Neural crest cell (in vitro differentiated cells): ENCODE results near the gene PCDH9. TPM values are rescaled to one million over a fixed set of nuclear protein-coding genes. Genes with fewer than 3 reads are reported as not detected.

Source experiments
- DNase-seq: peaks from one replicate; pipeline ENCODE4 v3.0.0; 2021; ENCODE audit warnings: low read depth, mixed read lengths, low spot score
- H3K27ac Mint-ChIP-seq: one replicate; pipeline ENCODE4 v1.8.0; 2021; ENCODE audit warnings: mild to moderate bottlenecking, mixed read lengths; ENCODE audit not compliant: unreplicated experiment
- H3K27me3 Mint-ChIP-seq: 2 replicates; pipeline ENCODE4 v1.8.0; 2021; ENCODE audit warnings: low read depth, mild to moderate bottlenecking, mixed read lengths
- H3K36me3 Mint-ChIP-seq: 2 replicates; pipeline ENCODE4 v1.8.0; 2021; ENCODE audit warnings: low read depth, mild to moderate bottlenecking, mixed read lengths
- H3K4me1 Mint-ChIP-seq: 2 replicates; pipeline ENCODE4 v1.8.0; 2021; ENCODE audit warnings: mixed read lengths
- H3K4me3 Mint-ChIP-seq: one replicate; pipeline ENCODE4 v1.8.0; 2021; ENCODE audit warnings: mild to moderate bottlenecking, mixed read lengths
- H3K9me3 Mint-ChIP-seq: 2 replicates; pipeline ENCODE4 v1.8.0; 2021; ENCODE audit warnings: mixed read lengths
- CTCF ChIP-seq: fragments of 200-600 bp; sonication (generic); conservative IDR thresholded peaks from 2 replicates; pipeline ENCODE4 v1.5.0; 2021; ENCODE audit warnings: antibody characterized with exemption, mild to moderate bottlenecking
- total RNA-seq: library from RNA; stranded (reverse); gene quantifications from 2 replicates; pipeline ENCODE4 v1.2.1, GENCODE V29; 2021

The PCDH9 gene
- total RNA-seq, 1 donor from 2014 or later: 6.3 TPM

- Mint-ChIP-seq H3K36me3 (no peaks in the 10 kb centered on the region), H3K4me1 (peaks cover 6% of the 10 kb centered on the region), H3K27ac (no peak overlapping the region), H3K9me3 (no peaks in the 10 kb centered on the region), H3K27me3 (no peaks in the 10 kb centered on the region), H3K4me3 (no peak overlapping the region)
- no peak for DNase-seq
- TF ChIP-seq CTCF: no peak
These were observed 767.9 kb downstream of the PCDH9 start for GRCh38 chr13:66462187-66462586.

- Mint-ChIP-seq H3K4me1 (peaks cover 6% of the 10 kb centered on the region), H3K36me3 (no peaks in the 10 kb centered on the region), H3K4me3 (no peak overlapping the region), H3K27me3 (no peaks in the 10 kb centered on the region), H3K27ac (no peak overlapping the region), H3K9me3 (no peaks in the 10 kb centered on the region)
- DNase-seq: no peak
- no peak for TF ChIP-seq CTCF
These were observed 769.1 kb downstream of the PCDH9 start for GRCh38 chr13:66461021-66461420.

GRCh38 chr13:66459634-66460033 is 770.5 kb downstream of the PCDH9 start:
- Mint-ChIP-seq H3K4me3 (no peak overlapping the region), H3K27ac (no peak overlapping the region), H3K4me1 (peaks cover 6% of the 10 kb centered on the region), H3K27me3 (no peaks in the 10 kb centered on the region), H3K9me3 (no peaks in the 10 kb centered on the region), H3K36me3 (no peaks in the 10 kb centered on the region)
- no peak for TF ChIP-seq CTCF
- no peak for DNase-seq

- no peak overlapping the region for H3K4me3 Mint-ChIP-seq
- H3K4me1 Mint-ChIP-seq: peaks cover 6% of the 10 kb centered on the region
- H3K27me3 Mint-ChIP-seq: no peaks in the 10 kb centered on the region
- no peaks in the 10 kb centered on the region for H3K36me3 Mint-ChIP-seq
- no peaks in the 10 kb centered on the region for H3K9me3 Mint-ChIP-seq
- no peak for TF ChIP-seq CTCF
- DNase-seq: no peak
- no peak overlapping the region for H3K27ac Mint-ChIP-seq
These were observed 771.0 kb downstream of the PCDH9 start for GRCh38 chr13:66459143-66459542.

- DNase-seq: no peak
- no peaks in the 10 kb centered on the region for H3K27me3 Mint-ChIP-seq
- no peak overlapping the region for H3K4me3 Mint-ChIP-seq
- H3K36me3 Mint-ChIP-seq: no peaks in the 10 kb centered on the region
- H3K9me3 Mint-ChIP-seq: no peaks in the 10 kb centered on the region
- TF ChIP-seq CTCF: no peak
- H3K4me1 Mint-ChIP-seq: no peaks in the 10 kb centered on the region
- H3K27ac Mint-ChIP-seq: no peak overlapping the region
These were observed 783.7 kb downstream of the PCDH9 start for GRCh38 chr13:66446413-66446812.

GRCh38 chr13:66443926-66444325 is 786.2 kb downstream of the PCDH9 start:
- Mint-ChIP-seq H3K27ac (no peak overlapping the region), H3K27me3 (no peaks in the 10 kb centered on the region), H3K9me3 (no peaks in the 10 kb centered on the region), H3K4me3 (no peak overlapping the region), H3K4me1 (no peaks in the 10 kb centered on the region), H3K36me3 (no peaks in the 10 kb centered on the region)
- DNase-seq: no peak
- no peak for TF ChIP-seq CTCF
